Esophagus muscularis mucosa (tissue), 3 donors: ENCODE data around the gene CCDC61.

ENCODE experiments used
- POLR2A ChIP-seq: fragments of 450-650 bp; IDR thresholded peaks from one replicate; pipeline ENCODE4 v1.6.1; 2017; ENCODE audit warnings: antibody characterized with exemption, moderate library complexity, mild to moderate bottlenecking, low read depth
- TF ChIP-seq, protein P1 (sequence below), 3 experiments: fragments of 200-600 bp in 2 of 3; fragments of 450-650 bp in 1 of 3; sonication (generic) in 2 of 3; IDR thresholded peaks; one replicate each; pipeline ENCODE4 v1.5.1; 2017 to 2019; ENCODE audit warnings: antibody characterized with exemption in 3 of 3, mild to moderate bottlenecking in 2 of 3, moderate library complexity in 1 of 3

DNA sequence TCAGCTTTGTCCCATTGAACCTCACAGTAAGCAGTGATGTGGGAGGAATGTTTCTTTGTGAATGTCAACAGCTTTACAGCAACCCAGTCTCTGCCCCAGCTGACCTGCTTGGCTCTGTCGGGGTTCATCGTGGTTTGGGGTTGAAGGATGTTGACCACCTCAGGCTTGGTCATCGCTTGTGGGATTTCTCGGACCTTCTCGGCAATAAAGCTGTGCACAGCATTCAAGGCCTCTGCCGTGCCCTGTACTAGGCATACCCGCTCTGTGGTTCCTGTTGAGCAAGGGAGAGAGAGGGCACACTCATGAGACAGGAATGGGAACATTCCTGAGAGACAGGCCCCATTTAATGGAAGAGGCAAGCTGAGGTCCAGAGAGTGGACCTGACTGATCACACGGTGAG lies 41.6 kb upstream of the CCDC61 start:
- TF ChIP-seq, protein P1, sequence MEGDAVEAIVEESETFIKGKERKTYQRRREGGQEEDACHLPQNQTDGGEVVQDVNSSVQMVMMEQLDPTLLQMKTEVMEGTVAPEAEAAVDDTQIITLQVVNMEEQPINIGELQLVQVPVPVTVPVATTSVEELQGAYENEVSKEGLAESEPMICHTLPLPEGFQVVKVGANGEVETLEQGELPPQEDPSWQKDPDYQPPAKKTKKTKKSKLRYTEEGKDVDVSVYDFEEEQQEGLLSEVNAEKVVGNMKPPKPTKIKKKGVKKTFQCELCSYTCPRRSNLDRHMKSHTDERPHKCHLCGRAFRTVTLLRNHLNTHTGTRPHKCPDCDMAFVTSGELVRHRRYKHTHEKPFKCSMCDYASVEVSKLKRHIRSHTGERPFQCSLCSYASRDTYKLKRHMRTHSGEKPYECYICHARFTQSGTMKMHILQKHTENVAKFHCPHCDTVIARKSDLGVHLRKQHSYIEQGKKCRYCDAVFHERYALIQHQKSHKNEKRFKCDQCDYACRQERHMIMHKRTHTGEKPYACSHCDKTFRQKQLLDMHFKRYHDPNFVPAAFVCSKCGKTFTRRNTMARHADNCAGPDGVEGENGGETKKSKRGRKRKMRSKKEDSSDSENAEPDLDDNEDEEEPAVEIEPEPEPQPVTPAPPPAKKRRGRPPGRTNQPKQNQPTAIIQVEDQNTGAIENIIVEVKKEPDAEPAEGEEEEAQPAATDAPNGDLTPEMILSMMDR (IDR thresholded peaks at IDR 0.05), result no peak
- TF ChIP-seq POLR2A, result no peak
